DMS153 treated with DMSO at 0.1 percent for 48 hours (cell line): ENCODE results near the gene BCKDHB.

ENCODE experiments used
- DNase-seq: peaks from one replicate; lab custom pipeline; 2025; ENCODE audit not compliant: unreplicated experiment; lab: John Stamatoyannopoulos, UW

The BCKDHB gene

GRCh38 chr6:80328652-80329051 lies 222.2 kb downstream of the BCKDHB start:
- DNase-seq = no peak

DNA sequence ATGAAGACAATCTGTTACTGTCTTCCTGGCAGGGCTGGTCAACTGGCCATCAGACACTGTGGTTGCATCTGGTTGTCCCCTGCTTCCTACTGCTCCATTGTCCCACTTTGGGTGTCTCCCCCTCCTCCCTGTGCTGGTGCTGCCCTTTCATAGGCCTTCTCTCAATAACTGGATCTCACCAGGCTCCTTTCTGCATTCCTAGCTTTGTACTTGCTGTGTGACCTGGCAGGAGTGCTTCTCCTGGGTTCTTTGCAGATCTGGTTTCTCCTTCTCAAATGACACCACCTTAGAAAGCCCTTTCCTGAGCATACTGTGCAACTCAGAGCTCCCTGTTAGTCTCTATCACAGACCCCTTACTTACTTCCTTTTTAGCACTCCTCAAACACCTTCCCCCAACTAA lies 223.0 kb downstream of the BCKDHB start:
- DNase-seq = no peak

DNA sequence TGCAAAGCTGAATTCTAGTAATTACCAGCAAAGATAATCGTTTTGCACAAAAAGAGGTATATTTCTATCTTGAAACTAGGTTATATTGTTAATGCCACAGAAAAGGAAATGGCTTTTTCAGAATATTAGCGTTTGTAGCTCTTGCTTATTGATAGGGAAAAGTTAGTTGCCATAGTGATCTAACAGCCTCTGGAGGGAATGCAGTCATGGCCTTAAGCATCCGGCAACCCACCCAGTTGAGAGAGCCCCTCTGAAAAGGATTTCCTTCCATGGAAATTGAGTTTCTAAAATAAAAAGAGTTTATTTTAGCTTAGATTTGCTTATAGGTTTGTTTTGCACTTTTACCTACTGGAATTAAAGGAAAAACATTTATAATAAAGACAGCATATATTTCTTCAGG lies 224.5 kb downstream of the BCKDHB start:
- no peak for DNase-seq

DNA sequence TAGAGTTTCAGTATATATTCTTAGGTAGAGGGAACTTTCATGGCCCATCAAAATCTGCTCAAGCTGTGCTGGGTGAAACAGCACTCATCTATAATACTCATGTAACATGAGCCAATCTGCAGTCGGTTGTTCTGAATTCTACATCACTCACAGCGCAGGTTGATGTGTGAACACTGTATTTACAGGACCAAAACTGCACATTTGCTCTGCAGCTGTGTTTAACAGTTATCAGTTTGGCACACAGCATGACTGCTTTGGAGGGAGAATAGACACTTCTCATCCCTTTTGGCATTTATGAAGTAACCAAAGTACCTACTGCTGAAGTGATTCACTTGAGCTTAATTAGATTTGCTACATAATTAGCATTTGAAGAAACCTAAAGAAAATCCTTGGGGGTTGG lies 225.1 kb downstream of the BCKDHB start:
- DNase-seq = peak; percentile 32

DNA sequence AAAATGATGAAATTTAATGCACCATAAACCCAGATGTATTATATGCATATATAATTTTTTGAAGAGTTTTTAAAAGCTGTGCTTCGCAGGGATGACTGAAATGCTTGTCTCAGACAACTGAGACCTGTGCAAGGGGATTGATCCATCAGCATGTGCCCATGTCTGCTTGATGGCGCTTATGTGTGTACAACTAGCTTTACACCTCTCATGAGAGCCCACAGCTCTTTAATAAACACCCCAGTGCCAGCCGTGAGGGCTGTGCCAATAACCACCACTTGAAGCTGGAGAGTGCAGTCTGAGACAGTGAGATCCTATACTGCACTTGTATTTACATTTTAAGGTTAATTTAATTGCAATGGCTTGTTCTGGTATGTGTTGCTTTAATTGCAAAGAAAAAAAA lies 225.5 kb downstream of the BCKDHB start:
- DNase-seq = no peak

DNA sequence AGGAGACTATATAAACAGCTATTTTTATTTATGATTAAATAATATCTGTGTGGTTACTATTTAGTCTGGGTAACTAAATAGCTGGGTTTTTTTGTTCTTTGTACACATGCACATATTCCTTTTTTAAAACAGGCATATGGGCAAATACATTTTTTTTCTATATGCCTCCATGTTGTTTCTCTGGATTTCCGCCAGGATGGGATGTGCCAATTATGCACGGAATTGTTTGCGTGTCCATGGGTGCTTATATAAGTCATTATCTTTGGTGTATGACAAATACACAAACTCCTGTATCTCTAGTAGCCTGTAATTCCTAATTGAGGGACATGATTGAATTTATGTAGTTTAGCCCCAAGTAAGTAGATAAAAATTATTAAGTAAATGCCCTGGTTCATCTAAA lies 226.9 kb downstream of the BCKDHB start:
- peak; percentile 35 for DNase-seq

GRCh38 chr6:80335121-80335531 lies 228.7 kb downstream of the BCKDHB start:
- no peak for DNase-seq

GRCh38 chr6:80336911-80337310 lies 230.4 kb downstream of the BCKDHB start:
- DNase-seq = no peak

GRCh38 chr6:80338201-80338836 lies 231.8 kb downstream of the BCKDHB start:
- DNase-seq = no peak

DNA sequence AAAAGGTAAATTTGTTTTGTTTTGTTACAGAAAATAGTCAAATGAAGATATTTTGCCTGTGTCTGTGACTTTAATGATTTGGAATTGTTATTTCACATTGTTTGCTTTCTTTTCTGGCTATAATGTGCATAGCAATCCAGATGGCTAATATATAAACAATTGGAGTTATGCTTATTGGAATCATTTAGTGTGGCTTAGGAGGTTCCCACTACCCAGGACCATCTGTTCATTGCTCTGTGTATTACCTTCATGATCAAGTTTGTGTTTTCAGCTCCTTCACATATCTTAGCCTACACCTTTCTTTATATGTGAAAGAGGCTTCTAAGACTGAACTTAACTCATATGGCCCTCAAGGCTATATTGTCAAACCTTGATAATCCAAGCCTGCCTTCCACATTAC lies 232.9 kb downstream of the BCKDHB start:
- DNase-seq = no peak

GRCh38 chr6:80340280-80340679 lies 233.8 kb downstream of the BCKDHB start:
- DNase-seq = no peak

GRCh38 chr6:80340686-80341085 lies 234.2 kb downstream of the BCKDHB start:
- DNase-seq = no peak

DNA sequence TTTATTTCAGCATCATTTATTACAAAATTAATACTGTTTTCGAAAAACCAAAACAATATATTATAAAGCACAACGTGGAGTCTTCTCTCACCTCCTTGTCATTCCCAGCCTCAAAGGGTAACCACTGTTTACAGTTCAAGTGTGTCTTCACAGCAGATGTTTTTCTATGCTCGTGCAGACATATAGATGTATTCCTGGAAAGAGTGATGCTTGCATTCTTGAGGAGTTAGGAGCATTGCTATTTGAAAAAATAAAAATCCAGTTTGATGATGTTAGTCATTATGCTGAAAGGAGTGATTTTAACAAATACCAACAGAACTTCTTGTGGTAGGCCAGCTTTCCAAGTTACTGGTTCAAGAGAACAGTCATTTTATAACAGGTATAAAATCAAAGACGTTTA lies 234.9 kb downstream of the BCKDHB start:
- no peak for DNase-seq

- no peak for DNase-seq
Observed at GRCh38 chr6:80343511-80343910, 237.0 kb downstream of the BCKDHB start.

DNA sequence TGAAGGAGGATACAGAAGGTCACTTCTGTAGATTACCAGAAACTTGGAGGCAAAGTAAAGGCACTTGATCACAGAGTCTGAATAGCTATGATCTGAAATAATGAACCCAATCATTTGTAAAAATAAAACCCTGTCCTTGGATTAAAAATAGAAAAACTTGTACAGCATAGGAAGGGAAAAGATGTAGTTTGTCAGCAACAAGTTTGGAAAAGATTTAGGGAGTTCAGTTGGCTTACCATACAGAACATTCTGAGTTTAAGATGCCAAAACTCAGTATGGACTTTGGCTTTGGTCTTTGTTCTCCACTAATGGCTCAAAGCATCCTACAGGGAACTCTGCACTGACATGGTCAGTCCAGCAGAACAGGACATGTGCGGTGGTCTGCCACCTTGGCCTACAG lies 240.6 kb downstream of the BCKDHB start:
- DNase-seq = no peak

GRCh38 chr6:80348263-80348662 lies 241.8 kb downstream of the BCKDHB start:
- no peak for DNase-seq

DNA sequence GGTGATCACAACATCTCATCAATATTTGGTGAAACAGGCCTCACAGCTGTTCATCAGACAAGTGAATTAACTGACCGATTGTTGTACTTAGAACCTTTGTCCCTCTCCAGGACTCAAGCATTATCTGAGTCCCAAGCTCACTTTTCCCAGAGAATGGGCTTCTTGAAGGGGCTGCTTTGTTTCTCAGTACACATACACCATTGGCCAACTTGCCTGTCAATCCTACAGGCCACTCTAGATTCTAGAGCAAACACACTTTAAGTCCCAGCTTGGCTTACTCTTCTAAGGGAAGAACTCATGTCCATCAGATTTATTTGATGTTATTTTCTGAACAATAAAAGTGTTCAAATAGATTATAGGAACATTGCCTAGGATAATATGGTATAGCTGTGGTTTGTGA lies 249.5 kb downstream of the BCKDHB start:
- no peak for DNase-seq

DNA sequence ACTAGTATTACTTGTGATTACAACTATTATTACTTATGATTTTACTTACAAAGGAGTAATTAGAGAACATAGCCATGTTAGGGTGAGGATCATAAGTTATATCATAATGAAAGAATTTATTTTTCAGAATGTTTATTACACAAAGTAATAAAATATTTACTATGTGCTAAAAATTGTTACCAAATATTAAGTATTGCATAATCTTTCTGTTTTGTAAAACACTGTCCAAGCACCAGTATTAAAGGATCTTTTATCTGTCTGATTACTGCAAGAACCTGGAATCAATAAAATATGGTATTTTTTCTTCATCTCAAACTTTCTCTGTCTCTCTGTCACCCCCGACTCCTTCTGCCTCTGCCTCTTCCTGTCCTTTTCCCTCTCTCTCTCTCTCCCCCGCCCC lies 250.1 kb downstream of the BCKDHB start:
- no peak for DNase-seq

DNA sequence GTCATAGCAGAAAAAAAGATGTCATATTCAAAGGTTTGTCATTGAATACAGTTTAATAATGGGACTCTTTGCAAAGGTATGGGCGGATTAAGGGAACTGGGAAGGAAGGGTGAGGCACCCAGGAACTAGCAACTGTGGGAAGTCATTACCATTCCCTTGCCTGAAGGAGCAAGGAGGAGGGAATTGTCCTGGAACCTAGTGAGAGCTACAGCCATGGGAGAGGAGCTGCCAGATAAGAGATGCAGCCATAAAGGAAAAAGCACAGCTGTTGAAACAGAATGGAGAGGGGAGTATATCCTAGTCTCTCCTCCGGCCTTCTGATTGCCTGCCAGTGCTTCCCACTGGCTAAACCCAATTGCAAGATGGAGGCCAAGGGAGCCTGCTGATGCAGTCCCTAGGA lies 250.6 kb downstream of the BCKDHB start:
- no peak for DNase-seq

DNA sequence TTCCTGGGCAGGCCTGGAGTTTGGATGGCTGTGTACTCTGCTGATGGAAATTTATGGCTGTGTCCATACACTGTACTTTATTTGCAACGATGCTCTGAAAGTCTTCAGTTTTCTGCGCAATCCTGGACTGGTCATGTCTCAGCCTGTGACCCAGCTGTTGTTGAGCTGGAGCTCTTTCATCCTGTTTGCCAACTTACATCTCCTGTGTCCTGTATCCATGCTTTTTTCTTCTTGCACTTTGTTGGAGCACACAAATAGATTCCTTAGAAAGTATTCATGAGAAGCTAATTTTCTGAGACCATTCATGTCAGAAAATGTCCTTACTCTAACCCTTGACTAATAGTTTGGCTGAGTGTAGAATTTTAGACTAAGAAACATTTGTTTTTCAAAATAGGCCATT lies 251.2 kb downstream of the BCKDHB start:
- DNase-seq = no peak

GRCh38 chr6:80363501-80364122 lies 257.1 kb downstream of the BCKDHB start:
- no peak for DNase-seq

DNA sequence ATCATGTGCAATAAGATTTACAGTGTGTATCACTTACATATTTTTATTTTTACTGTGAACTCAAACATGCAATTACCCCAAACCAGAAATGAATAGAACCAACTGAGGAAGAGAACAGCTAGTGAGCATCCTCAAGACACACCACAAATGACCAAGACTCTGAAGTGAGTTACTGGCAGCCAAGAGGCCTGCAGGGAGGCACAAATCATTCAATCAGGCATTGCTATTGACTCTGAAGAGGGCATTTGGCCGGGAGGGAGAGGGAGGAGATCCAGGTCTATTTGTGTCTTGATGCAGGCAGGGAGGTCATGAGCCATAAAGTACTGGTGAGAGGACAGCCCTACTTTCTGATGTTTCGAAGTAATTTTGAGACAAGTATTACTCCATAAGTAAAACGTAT lies 257.7 kb downstream of the BCKDHB start:
- DNase-seq = no peak

GRCh38 chr6:80366051-80366450 lies 259.6 kb downstream of the BCKDHB start:
- no peak for DNase-seq
